NCI-H1048 (cell line): ENCODE measurements around the gene PCYT2.
A peak's percentile ranks its signal among the peaks of the same experiment; 100 is the strongest.

Experiments
- DNase-seq: peaks from one replicate; lab custom pipeline; 2025; lab: John Stamatoyannopoulos, UW

Gene PCYT2

GRCh38 chr17:81899514-81900166 lies 11.6 kb downstream of the PCYT2 start:
- no peak for DNase-seq

GRCh38 chr17:81898885-81899284 lies 12.3 kb downstream of the PCYT2 start:
- no peak for DNase-seq

- no peak for DNase-seq
These were observed 13.0 kb downstream of the PCYT2 start for GRCh38 chr17:81898029-81898866.

- no peak for DNase-seq
These were observed 15.8 kb downstream of the PCYT2 start for GRCh38 chr17:81895400-81895799.

- no peak for DNase-seq
These were observed 20.0 kb downstream of the PCYT2 start for GRCh38 chr17:81891303-81891552.

GRCh38 chr17:81890447-81891302 lies 20.5 kb downstream of the PCYT2 start:
- DNase-seq, result no peak

- DNase-seq, result no peak
These were observed 21.6 kb downstream of the PCYT2 start for GRCh38 chr17:81889602-81890001.

- no peak for DNase-seq
These were observed 22.1 kb downstream of the PCYT2 start for GRCh38 chr17:81888988-81889595.

- no peak for DNase-seq
These were observed 22.9 kb downstream of the PCYT2 start for GRCh38 chr17:81888105-81888987.

- no peak for DNase-seq
These were observed 25.2 kb downstream of the PCYT2 start for GRCh38 chr17:81885869-81886548.

GRCh38 chr17:81885454-81885853 lies 25.7 kb downstream of the PCYT2 start:
- DNase-seq, result no peak

- no peak for DNase-seq
These were observed 26.2 kb downstream of the PCYT2 start for GRCh38 chr17:81884968-81885367.

GRCh38 chr17:81884520-81884919 lies 26.7 kb downstream of the PCYT2 start:
- no peak for DNase-seq

- DNase-seq, result no peak
These were observed 32.1 kb downstream of the PCYT2 start for GRCh38 chr17:81879121-81879520.

- no peak for DNase-seq
These were observed 32.9 kb downstream of the PCYT2 start for GRCh38 chr17:81878294-81878693.

- no peak for DNase-seq
These were observed 33.6 kb downstream of the PCYT2 start for GRCh38 chr17:81877569-81877968.

- peak; percentile 58 for DNase-seq
These were observed 39.6 kb downstream of the PCYT2 start for GRCh38 chr17:81871387-81872230.

GRCh38 chr17:81870981-81871386 lies 40.2 kb downstream of the PCYT2 start, which contains the start of gene ARHGDIA:
Gene ARHGDIA (minus strand): TSS chr17:81871337. CDS start chr17:81869930, 1,407 bp downstream.
- no peak for DNase-seq

- no peak for DNase-seq
These were observed 40.8 kb downstream of the PCYT2 start for GRCh38 chr17:81870131-81870980.
